ENCODE results near the gene DIAPH1.

DNA sequence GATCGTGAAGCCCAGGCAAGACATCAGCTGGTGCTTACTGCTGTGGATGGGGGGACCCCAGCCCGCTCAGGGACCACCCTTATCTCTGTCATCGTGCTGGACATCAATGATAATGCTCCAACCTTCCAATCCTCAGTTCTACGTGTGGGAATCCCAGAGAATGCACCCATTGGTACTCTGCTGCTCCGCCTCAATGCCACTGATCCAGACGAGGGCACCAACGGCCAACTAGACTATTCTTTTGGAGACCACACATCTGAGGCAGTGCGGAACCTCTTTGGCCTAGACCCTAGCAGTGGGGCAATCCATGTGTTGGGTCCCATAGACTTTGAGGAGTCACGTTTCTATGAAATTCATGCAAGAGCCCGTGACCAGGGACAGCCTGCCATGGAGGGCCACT, 129.0 kb downstream of the DIAPH1 start:
- TF ChIP-seq, protein P1, sequence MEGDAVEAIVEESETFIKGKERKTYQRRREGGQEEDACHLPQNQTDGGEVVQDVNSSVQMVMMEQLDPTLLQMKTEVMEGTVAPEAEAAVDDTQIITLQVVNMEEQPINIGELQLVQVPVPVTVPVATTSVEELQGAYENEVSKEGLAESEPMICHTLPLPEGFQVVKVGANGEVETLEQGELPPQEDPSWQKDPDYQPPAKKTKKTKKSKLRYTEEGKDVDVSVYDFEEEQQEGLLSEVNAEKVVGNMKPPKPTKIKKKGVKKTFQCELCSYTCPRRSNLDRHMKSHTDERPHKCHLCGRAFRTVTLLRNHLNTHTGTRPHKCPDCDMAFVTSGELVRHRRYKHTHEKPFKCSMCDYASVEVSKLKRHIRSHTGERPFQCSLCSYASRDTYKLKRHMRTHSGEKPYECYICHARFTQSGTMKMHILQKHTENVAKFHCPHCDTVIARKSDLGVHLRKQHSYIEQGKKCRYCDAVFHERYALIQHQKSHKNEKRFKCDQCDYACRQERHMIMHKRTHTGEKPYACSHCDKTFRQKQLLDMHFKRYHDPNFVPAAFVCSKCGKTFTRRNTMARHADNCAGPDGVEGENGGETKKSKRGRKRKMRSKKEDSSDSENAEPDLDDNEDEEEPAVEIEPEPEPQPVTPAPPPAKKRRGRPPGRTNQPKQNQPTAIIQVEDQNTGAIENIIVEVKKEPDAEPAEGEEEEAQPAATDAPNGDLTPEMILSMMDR (IDR thresholded peaks at IDR 0.05; ENCODE audit: low read depth, low read length): no peak
- TF ChIP-seq POLR2A (IDR thresholded peaks at IDR 0.05; ENCODE audit: extremely low read depth, insufficient read length): no peak
